ENCODE measurements around the gene ZDHHC3.

- no peak for TF ChIP-seq CTCF (IDR thresholded peaks at IDR 0.05; ENCODE audit: low read length)
- TF ChIP-seq EZH2 (IDR thresholded peaks at IDR 0.05; ENCODE audit: borderline replicate concordance, low read length) = no peak
Observed at GRCh38 chr3:44999782-45000181, 23.8 kb upstream of the ZDHHC3 start.

Measured in OCI-LY1 (cell line).